ENCODE measurements around the gene GHR.

DNA sequence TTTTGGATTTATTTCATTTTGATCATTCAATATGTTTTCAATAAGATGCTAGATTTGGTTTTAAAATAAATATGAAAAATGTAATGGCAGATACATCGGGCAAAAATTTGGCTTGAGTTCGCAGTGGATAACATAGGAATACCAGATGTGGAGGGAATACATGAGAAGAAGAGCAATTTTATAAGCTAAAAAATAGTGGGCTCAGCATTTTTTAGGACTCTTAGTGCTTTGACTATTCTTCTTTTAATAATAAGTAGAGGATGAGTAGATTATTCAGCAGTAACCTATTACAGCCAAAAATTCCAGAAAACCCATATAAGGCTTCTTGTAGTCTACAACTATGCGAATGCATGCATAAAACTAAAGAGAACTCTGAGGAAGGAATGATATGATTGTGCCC, 22.8 kb upstream of the GHR start:
- TF ChIP-seq, protein P1, sequence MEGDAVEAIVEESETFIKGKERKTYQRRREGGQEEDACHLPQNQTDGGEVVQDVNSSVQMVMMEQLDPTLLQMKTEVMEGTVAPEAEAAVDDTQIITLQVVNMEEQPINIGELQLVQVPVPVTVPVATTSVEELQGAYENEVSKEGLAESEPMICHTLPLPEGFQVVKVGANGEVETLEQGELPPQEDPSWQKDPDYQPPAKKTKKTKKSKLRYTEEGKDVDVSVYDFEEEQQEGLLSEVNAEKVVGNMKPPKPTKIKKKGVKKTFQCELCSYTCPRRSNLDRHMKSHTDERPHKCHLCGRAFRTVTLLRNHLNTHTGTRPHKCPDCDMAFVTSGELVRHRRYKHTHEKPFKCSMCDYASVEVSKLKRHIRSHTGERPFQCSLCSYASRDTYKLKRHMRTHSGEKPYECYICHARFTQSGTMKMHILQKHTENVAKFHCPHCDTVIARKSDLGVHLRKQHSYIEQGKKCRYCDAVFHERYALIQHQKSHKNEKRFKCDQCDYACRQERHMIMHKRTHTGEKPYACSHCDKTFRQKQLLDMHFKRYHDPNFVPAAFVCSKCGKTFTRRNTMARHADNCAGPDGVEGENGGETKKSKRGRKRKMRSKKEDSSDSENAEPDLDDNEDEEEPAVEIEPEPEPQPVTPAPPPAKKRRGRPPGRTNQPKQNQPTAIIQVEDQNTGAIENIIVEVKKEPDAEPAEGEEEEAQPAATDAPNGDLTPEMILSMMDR (IDR thresholded peaks at IDR 0.05; ENCODE audit: low read length) = no peak
- no peak for TF ChIP-seq EZH2 (IDR thresholded peaks at IDR 0.05; ENCODE audit: borderline replicate concordance, low read length)
